LNCAP (cell line): ENCODE measurements around the gene SCAF8.

Experiments used
- TF ChIP-seq, protein P1 (sequence below): fragments of 450-650 bp; IDR thresholded peaks from 2 replicates; pipeline ENCODE4 v1.5.1; 2017; ENCODE audit warnings: mild to moderate bottlenecking

SCAF8 gene

GRCh38 chr6:154705471-154706113 lies 27.6 kb upstream of the SCAF8 start:
- TF ChIP-seq, protein P1, sequence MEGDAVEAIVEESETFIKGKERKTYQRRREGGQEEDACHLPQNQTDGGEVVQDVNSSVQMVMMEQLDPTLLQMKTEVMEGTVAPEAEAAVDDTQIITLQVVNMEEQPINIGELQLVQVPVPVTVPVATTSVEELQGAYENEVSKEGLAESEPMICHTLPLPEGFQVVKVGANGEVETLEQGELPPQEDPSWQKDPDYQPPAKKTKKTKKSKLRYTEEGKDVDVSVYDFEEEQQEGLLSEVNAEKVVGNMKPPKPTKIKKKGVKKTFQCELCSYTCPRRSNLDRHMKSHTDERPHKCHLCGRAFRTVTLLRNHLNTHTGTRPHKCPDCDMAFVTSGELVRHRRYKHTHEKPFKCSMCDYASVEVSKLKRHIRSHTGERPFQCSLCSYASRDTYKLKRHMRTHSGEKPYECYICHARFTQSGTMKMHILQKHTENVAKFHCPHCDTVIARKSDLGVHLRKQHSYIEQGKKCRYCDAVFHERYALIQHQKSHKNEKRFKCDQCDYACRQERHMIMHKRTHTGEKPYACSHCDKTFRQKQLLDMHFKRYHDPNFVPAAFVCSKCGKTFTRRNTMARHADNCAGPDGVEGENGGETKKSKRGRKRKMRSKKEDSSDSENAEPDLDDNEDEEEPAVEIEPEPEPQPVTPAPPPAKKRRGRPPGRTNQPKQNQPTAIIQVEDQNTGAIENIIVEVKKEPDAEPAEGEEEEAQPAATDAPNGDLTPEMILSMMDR: no peak

DNA sequence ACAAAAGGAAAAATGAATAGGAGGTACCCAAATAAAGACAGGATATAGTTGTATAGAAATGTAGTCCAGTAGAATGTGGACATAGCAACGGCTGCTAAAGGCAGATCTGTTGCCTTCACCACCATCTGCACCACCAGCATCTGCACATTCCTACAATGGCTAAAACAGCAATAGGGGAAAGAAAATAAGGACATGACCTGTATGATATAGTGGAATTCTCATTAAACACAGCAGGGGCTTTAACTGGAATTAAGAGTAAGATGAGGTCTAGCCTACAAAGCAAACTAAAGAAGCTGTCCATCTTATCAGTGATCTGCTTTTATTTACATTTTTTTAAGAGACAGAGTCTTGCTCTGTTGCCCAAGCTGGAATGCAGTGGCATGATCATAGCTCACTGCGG lies 26.8 kb upstream of the SCAF8 start:
- TF ChIP-seq, protein P1: no peak

- TF ChIP-seq, protein P1: no peak
These were observed 23.6 kb upstream of the SCAF8 start for GRCh38 chr6:154709621-154710020.

DNA sequence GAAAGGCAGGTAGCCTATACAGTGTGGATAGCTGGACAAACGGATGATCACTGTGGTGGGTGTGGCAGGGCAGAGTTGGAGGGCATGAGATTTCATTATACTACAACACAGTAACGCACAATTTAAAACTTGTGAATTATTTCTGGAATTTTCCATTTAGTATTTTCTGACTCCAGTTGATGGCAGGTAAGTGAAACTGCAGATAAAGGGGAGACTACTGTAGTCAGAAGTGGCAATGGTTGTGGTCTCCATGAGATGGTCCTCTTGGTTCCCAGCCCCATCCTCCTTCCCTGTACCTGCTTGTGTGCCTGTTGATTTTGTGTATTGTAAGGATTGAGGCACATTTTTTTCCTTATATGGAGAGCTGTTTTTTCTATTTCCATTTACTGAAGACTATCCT lies 22.5 kb upstream of the SCAF8 start:
- TF ChIP-seq, protein P1: no peak

DNA sequence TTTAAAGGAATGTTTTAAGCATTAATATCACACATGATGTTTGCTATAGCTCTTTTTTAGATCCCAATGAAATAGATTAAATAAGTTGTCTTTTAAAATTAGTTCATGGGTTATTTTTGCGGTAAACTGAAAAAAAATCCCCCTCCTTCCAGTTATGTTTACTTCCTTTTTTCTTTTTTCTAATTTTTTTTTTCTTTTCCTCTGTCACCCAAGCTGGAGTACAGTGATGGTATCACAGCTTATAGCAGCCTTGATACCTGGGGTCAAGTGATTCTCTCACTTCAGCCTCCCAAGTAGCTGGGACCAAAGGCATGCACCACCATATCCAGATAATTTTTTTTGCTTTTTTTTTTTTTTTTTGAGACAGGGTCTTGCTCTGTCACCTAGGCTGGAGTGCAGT lies 17.8 kb upstream of the SCAF8 start:
- TF ChIP-seq, protein P1: no peak

GRCh38 chr6:154719433-154719832 lies 13.8 kb upstream of the SCAF8 start:
- TF ChIP-seq, protein P1: no peak

GRCh38 chr6:154719854-154720253 lies 13.4 kb upstream of the SCAF8 start:
- TF ChIP-seq, protein P1: no peak

GRCh38 chr6:154721460-154721859 lies 11.8 kb upstream of the SCAF8 start:
- TF ChIP-seq, protein P1: no peak
